ENCODE data around the gene SLC6A1. TPM values are rescaled to one million over a fixed set of nuclear protein-coding genes. Genes with fewer than 3 reads are reported as not detected.

Gene SLC6A1
- total RNA-seq, 1 donor from 2014 or later = not detected

- TF ChIP-seq CTCF (IDR thresholded peaks at IDR 0.05; ENCODE audit: unreplicated experiment) = no peak
- no peaks in the 10 kb centered on the region for H3K36me3 Mint-ChIP-seq (ENCODE audit: insufficient read depth)
Measured at GRCh38 chr3:11010426-11011165, 18.0 kb downstream of the SLC6A1 start.

GRCh38 chr3:11014253-11014652, 21.7 kb downstream of the SLC6A1 start:
- DNase-seq (ENCODE audit: low spot score, unreplicated experiment) = no peak
- H3K27me3 Mint-ChIP-seq = peaks cover 10% of the 10 kb centered on the region
- H3K4me3 Mint-ChIP-seq (ENCODE audit: low read depth) = no peak overlapping the region
- H3K27ac Mint-ChIP-seq = no peak overlapping the region
- H3K4me1 Mint-ChIP-seq (ENCODE audit: low read depth) = no peaks in the 10 kb centered on the region
- H3K36me3 Mint-ChIP-seq (ENCODE audit: insufficient read depth) = no peaks in the 10 kb centered on the region
- no peak for TF ChIP-seq CTCF (IDR thresholded peaks at IDR 0.05; ENCODE audit: unreplicated experiment)
- H3K9me3 Mint-ChIP-seq (ENCODE audit: low read depth) = no peaks in the 10 kb centered on the region

More at GRCh38 chr3:11010426-11011165, 18.0 kb downstream of the SLC6A1 start:
- H3K9me3 Mint-ChIP-seq (ENCODE audit: low read depth) = no peaks in the 10 kb centered on the region
- H3K4me1 Mint-ChIP-seq (ENCODE audit: low read depth) = no peaks in the 10 kb centered on the region
- H3K27me3 Mint-ChIP-seq = peaks cover 17% of the 10 kb centered on the region
- DNase-seq (ENCODE audit: low spot score, unreplicated experiment) = no peak
- no peak overlapping the region for H3K27ac Mint-ChIP-seq
- H3K4me3 Mint-ChIP-seq (ENCODE audit: low read depth) = no peak overlapping the region

- Mint-ChIP-seq H3K36me3 (ENCODE audit: insufficient read depth) (no peaks in the 10 kb centered on the region), H3K27me3 (peaks cover 15% of the 10 kb centered on the region), H3K4me1 (ENCODE audit: low read depth) (no peaks in the 10 kb centered on the region), H3K4me3 (ENCODE audit: low read depth) (no peak overlapping the region), H3K27ac (no peak overlapping the region), H3K9me3 (ENCODE audit: low read depth) (no peaks in the 10 kb centered on the region)
- no peak for DNase-seq (ENCODE audit: low spot score, unreplicated experiment)
- no peak for TF ChIP-seq CTCF (IDR thresholded peaks at IDR 0.05; ENCODE audit: unreplicated experiment)
Measured at GRCh38 chr3:11014752-11015151, 22.2 kb downstream of the SLC6A1 start.

- no peak overlapping the region for H3K4me3 Mint-ChIP-seq (ENCODE audit: low read depth)
- no peaks in the 10 kb centered on the region for H3K9me3 Mint-ChIP-seq (ENCODE audit: low read depth)
- no peaks in the 10 kb centered on the region for H3K36me3 Mint-ChIP-seq (ENCODE audit: insufficient read depth)
- H3K27ac Mint-ChIP-seq = no peak overlapping the region
- no peak for TF ChIP-seq CTCF (IDR thresholded peaks at IDR 0.05; ENCODE audit: unreplicated experiment)
- peaks cover 15% of the 10 kb centered on the region for H3K27me3 Mint-ChIP-seq
- no peaks in the 10 kb centered on the region for H3K4me1 Mint-ChIP-seq (ENCODE audit: low read depth)
- DNase-seq (ENCODE audit: low spot score, unreplicated experiment) = no peak
Measured at GRCh38 chr3:11015369-11015768, 22.8 kb downstream of the SLC6A1 start.

- H3K9me3 Mint-ChIP-seq (ENCODE audit: low read depth) = no peaks in the 10 kb centered on the region
Measured at GRCh38 chr3:11016727-11017126, 24.2 kb downstream of the SLC6A1 start.

More at GRCh38 chr3:11016727-11017126, 24.2 kb downstream of the SLC6A1 start:
- DNase-seq (ENCODE audit: low spot score, unreplicated experiment) = no peak
- Mint-ChIP-seq H3K4me1 (ENCODE audit: low read depth) (no peaks in the 10 kb centered on the region), H3K36me3 (ENCODE audit: insufficient read depth) (no peaks in the 10 kb centered on the region), H3K4me3 (ENCODE audit: low read depth) (no peak overlapping the region), H3K27me3 (peaks cover 22% of the 10 kb centered on the region), H3K27ac (no peak overlapping the region)
- TF ChIP-seq CTCF (IDR thresholded peaks at IDR 0.05; ENCODE audit: unreplicated experiment) = no peak

Measured in progenitor cell of endocrine pancreas (in vitro differentiated cells).